ENCODE measurements around the gene MACROD2. TPM values are rescaled to one million over a fixed set of nuclear protein-coding genes. Genes with fewer than 3 reads are reported as not detected.

Gene MACROD2
- total and polyA plus RNA-seq, 7 donors, result 0.20 to 4.8 (median 0.87) TPM

- ATAC-seq, result no peak
- H3K27me3 ChIP-seq (ENCODE audit: insufficient read depth in 3 of 3, low read length in 2 of 3), result no peaks in the 10 kb centered on the region
- intact Hi-C loops (cut with DNase I), result no loop called here
Observed at GRCh38 chr20:14303651-14304050, 308.3 kb downstream of the MACROD2 start.

GRCh38 chr20:14304472-14304871, 309.2 kb downstream of the MACROD2 start:
- Histone ChIP-seq H3K36me3 (ENCODE audit: insufficient read depth in 1 of 2, low read depth in 1 of 2) (no peaks in the 10 kb centered on the region), H3K4me1 (no peaks in the 10 kb centered on the region), H3K9me3 (peaks cover 4% of the 10 kb centered on the region), H3K4me3 (no peak overlapping the region), H3K27ac (no peak overlapping the region), H3K27me3 (ENCODE audit: insufficient read depth in 3 of 3, low read length in 2 of 3) (no peaks in the 10 kb centered on the region)
- ATAC-seq, result no peak
- no peak for DNase-seq
- WGBS, 3 donors, result 96 to 100% (median 99%) methylated on average over 1 of the region's 1 CpG
- intact Hi-C loops (cut with DNase I), result no loop called here
- no peak for TF ChIP-seq CTCF (IDR thresholded peaks at IDR 0.05)

More at GRCh38 chr20:14303651-14304050, 308.3 kb downstream of the MACROD2 start:
- Histone ChIP-seq H3K9me3 (peaks cover 4% of the 10 kb centered on the region), H3K4me3 (no peak overlapping the region), H3K27ac (no peak overlapping the region), H3K36me3 (ENCODE audit: insufficient read depth in 1 of 2, low read depth in 1 of 2) (no peaks in the 10 kb centered on the region), H3K4me1 (no peaks in the 10 kb centered on the region)
- DNase-seq, result no peak
- no peak for TF ChIP-seq CTCF (IDR thresholded peaks at IDR 0.05)

GRCh38 chr20:14307956-14308355, 312.6 kb downstream of the MACROD2 start:
- ATAC-seq (no peak), DNase-seq (no peak)
- intact Hi-C loops (cut with DNase I), result no loop called here
- Histone ChIP-seq H3K27me3 (ENCODE audit: insufficient read depth in 3 of 3, low read length in 2 of 3) (no peaks in the 10 kb centered on the region), H3K36me3 (ENCODE audit: insufficient read depth in 1 of 2, low read depth in 1 of 2) (no peaks in the 10 kb centered on the region), H3K27ac (no peak overlapping the region), H3K9me3 (peaks cover 3% of the 10 kb centered on the region), H3K4me1 (no peaks in the 10 kb centered on the region), H3K4me3 (no peak overlapping the region)
- 89 to 93% (median 91%) methylated on average over 2 of the region's 2 CpGs for WGBS, 3 donors
- TF ChIP-seq CTCF (IDR thresholded peaks at IDR 0.05), result no peak

- 94 to 96% (median 96%) methylated on average over 5 of the region's 5 CpGs for WGBS, 3 donors
- intact Hi-C loops (cut with DNase I), result no loop called here
- Histone ChIP-seq H3K27ac (no peak overlapping the region), H3K36me3 (ENCODE audit: insufficient read depth in 1 of 2, low read depth in 1 of 2) (no peaks in the 10 kb centered on the region), H3K27me3 (ENCODE audit: insufficient read depth in 3 of 3, low read length in 2 of 3) (no peaks in the 10 kb centered on the region), H3K4me1 (no peaks in the 10 kb centered on the region), H3K9me3 (no peaks in the 10 kb centered on the region), H3K4me3 (no peak overlapping the region)
- DNase-seq, result no peak
- ATAC-seq, result no peak
- no peak for TF ChIP-seq CTCF (IDR thresholded peaks at IDR 0.05)
Observed at GRCh38 chr20:14310977-14311627, 315.8 kb downstream of the MACROD2 start.

GRCh38 chr20:14312001-14312400, 316.7 kb downstream of the MACROD2 start:
- Histone ChIP-seq H3K4me3 (no peak overlapping the region), H3K27ac (no peak overlapping the region), H3K9me3 (no peaks in the 10 kb centered on the region), H3K27me3 (ENCODE audit: insufficient read depth in 3 of 3, low read length in 2 of 3) (no peaks in the 10 kb centered on the region), H3K36me3 (ENCODE audit: insufficient read depth in 1 of 2, low read depth in 1 of 2) (no peaks in the 10 kb centered on the region), H3K4me1 (no peaks in the 10 kb centered on the region)
- DNase-seq (no peak), ATAC-seq (no peak)
- intact Hi-C loops (cut with DNase I), result no loop called here
- 61 to 83% (median 69%) methylated on average over 2 of the region's 2 CpGs for WGBS, 3 donors
- TF ChIP-seq CTCF (IDR thresholded peaks at IDR 0.05), result no peak

Measured in psoas muscle (tissue), 8 donors.